Upper lobe of right lung (tissue), 1 donor: Measurements from ENCODE around the gene MYOZ3. TPM values are rescaled to one million over a fixed set of nuclear protein-coding genes. Genes with fewer than 3 reads are reported as not detected.
A peak's percentile ranks its signal among the peaks of the same experiment; 100 is the strongest.

Experiments
- ATAC-seq: fragments of 200-7000 bp; cut with Tn5 transposase; one replicate; pipeline ENCODE4 v1.9.1; 2020; ENCODE audit warnings: mild to moderate bottlenecking, moderate library complexity
- DNase-seq: peaks from one replicate; pipeline ENCODE4 v3.0.0-alpha.2; 2020
- H3K27ac ChIP-seq: fragments of 200-600 bp; one replicate; pipeline ENCODE4 v1.8.0; 2022
- H3K27me3 ChIP-seq: fragments of 200-600 bp; one replicate; pipeline ENCODE4 v1.8.0; 2022; ENCODE audit warnings: mild to moderate bottlenecking
- H3K36me3 ChIP-seq: fragments of 200-600 bp; one replicate; pipeline ENCODE4 v1.8.0; 2022
- H3K4me1 ChIP-seq: fragments of 200-600 bp; one replicate; pipeline ENCODE4 v1.8.0; 2022
- H3K4me3 ChIP-seq: fragments of 200-600 bp; one replicate; pipeline ENCODE4 v1.8.0; 2022; ENCODE audit warnings: mild to moderate bottlenecking
- H3K9me3 ChIP-seq: fragments of 200-600 bp; one replicate; pipeline ENCODE4 v1.8.0; 2022
- intact Hi-C: fragments of 100-400 bp; cut with DNase I; formaldehyde crosslinking; loops from one replicate; pipeline ENCODE4 v1.11.0; 2022
- total RNA-seq: library from RNA; stranded (reverse); fragmentation: NEBNext Ultra II Directional; extraction: Animal tissue kit (Norgen Biotek cat#: 25700); gene quantifications from one replicate; pipeline ENCODE4 v1.2.1, GENCODE V29; 2021
- TF ChIP-seq, protein P1 (sequence below): fragments of 200-600 bp; IDR thresholded peaks from one replicate; pipeline ENCODE4 v1.8.0; 2022; ENCODE audit warnings: antibody characterized with exemption
- donor health status: DM: no; HTN: yes; CAD: no; lungs with severe emphysema.

Gene MYOZ3
- total RNA-seq, 1 donor from 2014 or later = 1.7 TPM

DNA sequence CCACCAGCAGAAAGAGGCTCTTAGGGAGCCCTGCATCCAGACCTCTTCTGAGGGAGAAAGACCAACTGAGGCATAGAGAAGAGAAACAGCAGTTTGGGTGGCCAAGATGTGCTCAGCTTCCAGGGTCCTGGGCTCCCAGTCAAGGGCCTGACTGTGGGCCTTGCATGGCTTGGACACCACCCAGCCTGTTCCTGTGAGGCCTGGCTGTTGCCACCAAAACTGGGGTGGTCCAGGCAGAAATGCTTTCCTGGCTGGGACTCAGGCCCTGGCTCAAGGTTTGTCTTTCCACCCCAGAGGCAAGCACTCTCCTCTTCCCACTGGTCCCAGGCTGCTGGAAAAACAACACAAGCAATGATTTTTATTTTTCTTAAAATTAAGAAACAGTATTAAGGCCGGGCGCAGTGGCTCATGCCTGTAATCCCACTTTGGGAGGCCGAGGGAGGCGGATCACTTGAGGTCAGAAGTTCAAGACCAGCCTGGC is 13.3 kb downstream of the MYOZ3 start:
- DNase-seq = no peak
- Histone ChIP-seq H3K36me3 (no peaks in the 10 kb centered on the region), H3K4me3 (no peak overlapping the region), H3K27ac (no peak overlapping the region), H3K4me1 (peaks cover 18% of the 10 kb centered on the region), H3K9me3 (no peaks in the 10 kb centered on the region), H3K27me3 (no peaks in the 10 kb centered on the region)
- ATAC-seq = no peak
- TF ChIP-seq, protein P1, sequence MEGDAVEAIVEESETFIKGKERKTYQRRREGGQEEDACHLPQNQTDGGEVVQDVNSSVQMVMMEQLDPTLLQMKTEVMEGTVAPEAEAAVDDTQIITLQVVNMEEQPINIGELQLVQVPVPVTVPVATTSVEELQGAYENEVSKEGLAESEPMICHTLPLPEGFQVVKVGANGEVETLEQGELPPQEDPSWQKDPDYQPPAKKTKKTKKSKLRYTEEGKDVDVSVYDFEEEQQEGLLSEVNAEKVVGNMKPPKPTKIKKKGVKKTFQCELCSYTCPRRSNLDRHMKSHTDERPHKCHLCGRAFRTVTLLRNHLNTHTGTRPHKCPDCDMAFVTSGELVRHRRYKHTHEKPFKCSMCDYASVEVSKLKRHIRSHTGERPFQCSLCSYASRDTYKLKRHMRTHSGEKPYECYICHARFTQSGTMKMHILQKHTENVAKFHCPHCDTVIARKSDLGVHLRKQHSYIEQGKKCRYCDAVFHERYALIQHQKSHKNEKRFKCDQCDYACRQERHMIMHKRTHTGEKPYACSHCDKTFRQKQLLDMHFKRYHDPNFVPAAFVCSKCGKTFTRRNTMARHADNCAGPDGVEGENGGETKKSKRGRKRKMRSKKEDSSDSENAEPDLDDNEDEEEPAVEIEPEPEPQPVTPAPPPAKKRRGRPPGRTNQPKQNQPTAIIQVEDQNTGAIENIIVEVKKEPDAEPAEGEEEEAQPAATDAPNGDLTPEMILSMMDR = no peak
- intact Hi-C loops = no loop called here

DNA sequence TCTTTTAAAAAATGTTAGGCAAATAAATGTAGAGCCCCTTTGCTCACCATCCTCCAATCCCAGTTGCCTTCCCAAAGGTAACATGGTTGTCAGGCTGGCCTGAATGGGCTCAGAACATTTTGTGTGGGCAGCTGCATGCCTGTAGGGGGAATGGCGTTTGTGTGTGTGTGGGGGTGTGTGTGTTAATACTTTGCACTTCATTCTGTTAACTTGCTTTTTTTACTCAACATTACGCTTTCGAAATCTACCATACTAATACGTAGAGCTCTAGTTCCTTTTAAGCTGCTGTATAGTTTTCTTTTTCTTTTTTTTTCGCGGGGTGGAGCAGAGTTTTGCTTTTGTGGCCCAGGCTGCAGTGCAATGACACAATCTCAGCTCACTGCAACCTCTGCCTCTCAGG is 14.0 kb downstream of the MYOZ3 start:
- Histone ChIP-seq H3K9me3 (no peaks in the 10 kb centered on the region), H3K27ac (no peak overlapping the region), H3K4me3 (no peak overlapping the region), H3K4me1 (peaks cover 18% of the 10 kb centered on the region), H3K36me3 (no peaks in the 10 kb centered on the region), H3K27me3 (no peaks in the 10 kb centered on the region)
- ATAC-seq = peak; percentile 11
- intact Hi-C loops = no loop called here
- TF ChIP-seq, protein P1 = no peak
- no peak for DNase-seq

DNA sequence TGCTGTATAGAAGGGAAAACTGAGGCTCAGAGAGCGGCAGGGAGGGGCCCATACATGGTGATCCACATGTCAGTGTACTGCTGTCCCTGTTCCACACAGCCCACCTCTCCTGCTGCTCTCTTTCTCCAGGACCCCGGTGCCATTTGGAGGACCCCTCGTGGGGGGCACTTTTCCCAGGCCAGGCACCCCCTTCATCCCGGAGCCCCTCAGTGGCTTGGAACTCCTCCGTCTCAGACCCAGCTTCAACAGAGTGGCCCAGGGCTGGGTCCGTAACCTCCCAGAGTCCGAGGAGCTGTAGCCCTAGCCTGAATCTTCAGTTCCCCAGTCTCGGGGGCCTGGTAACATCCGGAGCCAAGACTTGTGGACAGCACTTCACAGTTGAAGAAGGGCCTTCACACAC is 15.5 kb downstream of the MYOZ3 start:
- Histone ChIP-seq H3K27me3 (no peaks in the 10 kb centered on the region), H3K4me1 (peaks cover 15% of the 10 kb centered on the region), H3K36me3 (no peaks in the 10 kb centered on the region), H3K27ac (no peak overlapping the region), H3K9me3 (no peaks in the 10 kb centered on the region), H3K4me3 (no peak overlapping the region)
- TF ChIP-seq, protein P1 = no peak
- DNase-seq = no peak
- no peak for ATAC-seq
- intact Hi-C loops = no loop called here

DNA sequence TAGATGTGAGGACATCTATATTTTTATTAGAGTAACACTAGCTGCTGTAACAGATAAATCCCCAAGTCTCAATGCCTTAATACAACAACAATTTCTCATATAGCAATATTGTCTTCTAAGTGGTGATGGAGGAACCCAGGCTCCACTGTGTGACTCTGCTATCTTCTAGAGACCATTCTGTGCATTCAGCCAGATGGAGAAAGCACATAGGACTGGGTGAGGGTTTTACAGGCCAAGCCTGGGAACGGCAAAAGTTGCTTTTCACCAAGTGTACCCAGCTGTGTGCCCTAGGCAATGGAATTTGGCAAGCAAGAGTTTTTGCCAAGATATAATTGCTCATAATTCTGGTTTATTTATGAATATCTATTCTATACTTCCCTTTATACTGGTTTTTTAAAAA is 28.1 kb downstream of the MYOZ3 start:
- ATAC-seq (no peak), DNase-seq (no peak)
- peaks cover 42% of the 10 kb centered on the region for H3K36me3 ChIP-seq
- intact Hi-C loops = no loop called here
- no peaks in the 10 kb centered on the region for H3K4me1 ChIP-seq
- no peak overlapping the region for H3K4me3 ChIP-seq
- H3K27ac ChIP-seq = no peak overlapping the region
- TF ChIP-seq, protein P1 = no peak
- no peaks in the 10 kb centered on the region for H3K27me3 ChIP-seq
- no peaks in the 10 kb centered on the region for H3K9me3 ChIP-seq

- H3K36me3 ChIP-seq = peaks cover 59% of the 10 kb centered on the region
Observed at GRCh38 chr5:150690760-150691159, 29.7 kb downstream of the MYOZ3 start.

More at GRCh38 chr5:150690760-150691159, 29.7 kb downstream of the MYOZ3 start:
- Histone ChIP-seq H3K4me1 (no peaks in the 10 kb centered on the region), H3K27me3 (no peaks in the 10 kb centered on the region), H3K9me3 (no peaks in the 10 kb centered on the region), H3K27ac (no peak overlapping the region), H3K4me3 (no peak overlapping the region)
- ATAC-seq (no peak), DNase-seq (no peak)
- TF ChIP-seq, protein P1 = no peak
- intact Hi-C loops = no loop called here
